Cardiac muscle cell (in vitro differentiated cells and primary cell): ENCODE measurements around the gene SDK2. TPM values are rescaled to one million over a fixed set of nuclear protein-coding genes. Genes with fewer than 3 reads are reported as not detected.

ENCODE experiments used
- DNase-seq, 2 donors: peaks; one replicate each; pipeline versions ENCODE4 v3.0.0 to v3.0.0-alpha.2; 2010 to 2017; ENCODE audit warnings: low read depth in 1 of 2, low spot score in 1 of 2
- H3K27ac ChIP-seq: fragments of 200-600 bp; sonication (generic); 2 replicates; pipeline ENCODE4 v1.5.1; 2016
- H3K27me3 ChIP-seq: fragments of 200-600 bp; sonication (generic); 2 replicates; pipeline ENCODE4 v1.6.0; 2016; ENCODE audit warnings: control low read depth
- H3K36me3 ChIP-seq: fragments of 200-600 bp; sonication (generic); 2 replicates; pipeline ENCODE4 v1.5.1; 2016; ENCODE audit warnings: control low read depth
- H3K4me1 ChIP-seq: fragments of 200-600 bp; sonication (generic); 2 replicates; pipeline ENCODE4 v1.8.1; 2017; ENCODE audit warnings: low read depth, mild to moderate bottlenecking, mixed run types
- H3K4me3 ChIP-seq: fragments of 200-600 bp; sonication (generic); 2 replicates; pipeline ENCODE4 v1.5.1; 2016; ENCODE audit warnings: mild to moderate bottlenecking
- H3K9me3 ChIP-seq: fragments of 200-600 bp; sonication (generic); 2 replicates; pipeline ENCODE4 v1.5.1; 2017; ENCODE audit warnings: low read depth, mild to moderate bottlenecking, control low read depth
- CTCF ChIP-seq: IDR thresholded peaks from 2 replicates; pipeline ENCODE4 v1.5.1; 2012; ENCODE audit warnings: low read depth, mild to moderate bottlenecking, low read length
- polyA plus RNA-seq: library from polyadenylated mRNA; unstranded; fragments of >200 nt; fragmentation: Nextera tagmentation; extraction: Ambion mirVana; gene quantifications from 2 replicates; pipeline ENCODE4 v1.2.1, GENCODE V29; 2016
- total RNA-seq: library from RNA; depleted of rRNA; stranded (reverse); fragments of >200 nt; gene quantifications from 2 replicates; pipeline ENCODE4 v1.2.3, GENCODE V29; 2016

SDK2 gene
- total and polyA plus RNA-seq, 2 experiments from 2014 or later, result 11.8 to 46.8 TPM

GRCh38 chr17:73508931-73509605 is 135.2 kb downstream of the SDK2 start:
- peaks cover 4% of the 10 kb centered on the region for H3K4me1 ChIP-seq
- H3K9me3 ChIP-seq, result no peaks in the 10 kb centered on the region
- H3K4me3 ChIP-seq, result no peak overlapping the region

GRCh38 chr17:73508057-73508930 is 136.0 kb downstream of the SDK2 start:
- Histone ChIP-seq H3K36me3 (no peaks in the 10 kb centered on the region), H3K27me3 (no peaks in the 10 kb centered on the region), H3K4me1 (no peaks in the 10 kb centered on the region), H3K9me3 (no peaks in the 10 kb centered on the region), H3K4me3 (no peak overlapping the region), H3K27ac (no peak overlapping the region)
- no peak for DNase-seq
- TF ChIP-seq CTCF, result no peak

More at GRCh38 chr17:73508931-73509605, 135.2 kb downstream of the SDK2 start:
- Histone ChIP-seq H3K27me3 (no peaks in the 10 kb centered on the region), H3K27ac (no peak overlapping the region), H3K36me3 (no peaks in the 10 kb centered on the region)
- no peak for DNase-seq
- TF ChIP-seq CTCF, result no peak

GRCh38 chr17:73506470-73507435 is 137.5 kb downstream of the SDK2 start:
- no peaks in the 10 kb centered on the region for H3K27me3 ChIP-seq
- TF ChIP-seq CTCF, result no peak
- H3K36me3 ChIP-seq, result no peaks in the 10 kb centered on the region
- no peak overlapping the region for H3K4me3 ChIP-seq
- no peak for DNase-seq
- no peaks in the 10 kb centered on the region for H3K4me1 ChIP-seq
- no peak overlapping the region for H3K27ac ChIP-seq
- H3K9me3 ChIP-seq, result no peaks in the 10 kb centered on the region

- no peak for DNase-seq
- Histone ChIP-seq H3K4me3 (no peak overlapping the region), H3K36me3 (no peaks in the 10 kb centered on the region), H3K4me1 (peaks cover 8% of the 10 kb centered on the region), H3K9me3 (no peaks in the 10 kb centered on the region), H3K27me3 (no peaks in the 10 kb centered on the region), H3K27ac (no peak overlapping the region)
- no peak for TF ChIP-seq CTCF
Observed at GRCh38 chr17:73503560-73503959, 140.7 kb downstream of the SDK2 start.

GRCh38 chr17:73500414-73500999 is 143.7 kb downstream of the SDK2 start:
- no peak for DNase-seq
- TF ChIP-seq CTCF, result no peak
- H3K9me3 ChIP-seq, result no peaks in the 10 kb centered on the region

More at GRCh38 chr17:73500414-73500999, 143.7 kb downstream of the SDK2 start:
- no peaks in the 10 kb centered on the region for H3K27me3 ChIP-seq
- no peaks in the 10 kb centered on the region for H3K36me3 ChIP-seq
- peaks cover 12% of the 10 kb centered on the region for H3K4me1 ChIP-seq
- no peak overlapping the region for H3K27ac ChIP-seq
- no peak overlapping the region for H3K4me3 ChIP-seq
